ENCODE results near the gene CACNA1C.
A peak's percentile ranks its signal among the peaks of the same experiment; 100 is the strongest.

The CACNA1C gene

DNA sequence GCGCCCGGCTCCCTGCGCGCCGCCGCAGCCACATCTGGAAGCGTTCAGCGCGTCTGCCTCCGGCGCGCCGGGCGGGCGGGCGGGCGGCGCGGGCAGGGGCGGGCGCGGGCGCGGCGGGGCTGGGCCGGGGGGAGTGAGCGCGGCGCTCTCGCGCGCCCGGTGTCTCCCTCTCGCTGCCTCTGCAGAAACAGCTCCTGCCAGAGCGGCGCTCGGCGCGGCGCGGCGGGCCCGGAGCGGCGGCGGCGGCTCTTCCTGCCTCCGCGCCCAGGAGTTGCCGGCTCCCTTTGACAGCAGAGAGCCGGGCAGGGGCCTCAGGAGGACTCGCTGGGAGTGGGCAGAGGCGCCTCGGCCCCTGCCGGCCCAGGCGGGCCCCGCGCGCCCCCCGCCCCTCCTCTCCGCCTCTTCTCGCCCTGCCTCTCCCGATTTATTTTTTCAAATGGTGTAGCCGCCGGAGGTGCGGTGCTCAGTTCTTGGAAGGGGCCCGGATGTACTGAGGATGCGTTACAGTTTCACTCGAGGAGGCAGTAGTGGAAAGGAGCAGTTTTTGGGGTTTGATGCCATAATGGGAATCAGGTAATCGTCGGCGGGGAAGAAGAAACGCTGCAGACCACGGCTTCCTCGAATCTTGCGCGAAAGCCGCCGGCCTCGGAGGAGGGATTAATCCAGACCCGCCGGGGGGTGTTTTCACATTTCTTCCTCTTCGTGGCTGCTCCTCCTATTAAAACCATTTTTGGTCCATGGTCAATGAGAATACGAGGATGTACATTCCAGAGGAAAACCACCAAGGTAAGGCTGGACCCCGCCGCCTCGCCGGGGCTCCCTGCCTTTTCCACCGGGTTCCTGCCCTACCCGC lies at the start of gene CACNA1C:
Gene CACNA1C, plus strand, starts transcription at position 162 of the 853 bp plus-strand sequence. Its CDS starts 576 bp downstream, at position 738.
- H3K4me1 ChIP-seq (ENCODE audit: control insufficient read depth in 5 of 5, insufficient read depth in 5 of 5, low read length in 5 of 5) = peaks cover 0 to 17% (median 11%) of the 10 kb centered on the region in 5 donors
- H3K27me3 ChIP-seq (ENCODE audit: control insufficient read depth in 5 of 5, insufficient read depth in 4 of 5, low read length in 5 of 5) = peaks cover 23 to 50% (median 32%) of the 10 kb centered on the region in 5 donors

DNA sequence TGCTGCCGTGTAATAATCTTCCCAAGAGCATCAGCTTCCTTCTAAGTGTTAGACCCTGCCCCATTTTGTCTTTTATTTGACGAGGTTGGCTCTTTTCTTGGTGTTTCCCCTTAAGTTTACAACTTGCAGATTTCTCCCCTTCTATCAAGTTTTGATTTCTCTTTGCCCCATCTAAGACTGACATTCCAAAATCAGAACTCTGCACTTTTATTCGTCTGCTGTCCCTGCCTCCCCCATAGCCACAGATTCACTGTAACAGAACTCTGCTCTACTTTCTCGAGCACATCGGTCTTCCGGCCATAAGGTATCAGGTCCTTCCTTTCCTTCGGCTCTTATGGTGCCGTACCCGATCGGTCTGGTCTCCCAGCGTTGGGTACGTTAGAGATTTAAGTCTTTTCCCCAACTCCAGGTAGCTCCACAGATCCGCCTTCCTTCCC lies 49.1 kb upstream of the CACNA1C start:
- H3K36me3 ChIP-seq (ENCODE audit: control insufficient read depth in 5 of 5, insufficient read depth in 5 of 5, low read length in 5 of 5) = peaks cover 0 to 4% (median 0%) of the 10 kb centered on the region in 5 donors
- H3K9ac ChIP-seq (ENCODE audit: low read length in 5 of 5) = peak overlapping the region; percentile 89 to 96 (median 95)
- peak overlapping the region; percentile 93 to 100 (median 99) for H3K4me3 ChIP-seq (ENCODE audit: low read depth in 1 of 5, low read length in 5 of 5)
- H3K27ac ChIP-seq (ENCODE audit: low read depth, low read length) = peak overlapping the region; percentile 88
- H3K27me3 ChIP-seq (ENCODE audit: control insufficient read depth in 5 of 5, insufficient read depth in 4 of 5, low read length in 5 of 5) = no peaks in the 10 kb centered on the region
- no peaks in the 10 kb centered on the region for H3K9me3 ChIP-seq (ENCODE audit: control insufficient read depth in 5 of 5, low read length in 5 of 5)
- peaks cover 0 to 28% (median 21%) of the 10 kb centered on the region in 5 donors for H3K4me1 ChIP-seq (ENCODE audit: control insufficient read depth in 5 of 5, insufficient read depth in 5 of 5, low read length in 5 of 5)

More for the DNA sequence above, at the start of gene CACNA1C:
- Histone ChIP-seq H3K9ac (ENCODE audit: low read length in 5 of 5) (peak within 1 kb of the TSS in 1 of 5 donors; percentile 49), H3K4me3 (ENCODE audit: low read depth in 1 of 5, low read length in 5 of 5) (peak within 1 kb of the TSS; percentile 49 to 69 (median 62)), H3K9me3 (ENCODE audit: control insufficient read depth in 5 of 5, low read length in 5 of 5) (no peaks in the 10 kb centered on the region), H3K27ac (ENCODE audit: low read depth, low read length) (no peak within 1 kb of the TSS), H3K36me3 (ENCODE audit: control insufficient read depth in 5 of 5, insufficient read depth in 5 of 5, low read length in 5 of 5) (no peaks in the 10 kb centered on the region)

- Histone ChIP-seq H3K27ac (ENCODE audit: low read depth, low read length) (peak within 1 kb of the TSS; percentile 88), H3K36me3 (ENCODE audit: control insufficient read depth in 5 of 5, insufficient read depth in 5 of 5, low read length in 5 of 5) (peaks cover 0 to 4% (median 0%) of the 10 kb centered on the region in 5 donors)
Observed at GRCh38 chr12:2004113-2004929, 48.5 kb upstream of the CACNA1C start, which contains the start of gene DCP1B. DCP1B (minus strand) TSS chr12:2004457; CDS start chr12:2004431, 26 bp downstream.

GRCh38 chr12:2008677-2009076 lies 44.1 kb upstream of the CACNA1C start:
- Histone ChIP-seq H3K4me1 (ENCODE audit: control insufficient read depth in 5 of 5, insufficient read depth in 5 of 5, low read length in 5 of 5) (peaks cover 0 to 15% (median 8%) of the 10 kb centered on the region in 5 donors), H3K9ac (ENCODE audit: low read length in 5 of 5) (no peak overlapping the region), H3K27me3 (ENCODE audit: control insufficient read depth in 5 of 5, insufficient read depth in 4 of 5, low read length in 5 of 5) (no peaks in the 10 kb centered on the region), H3K9me3 (ENCODE audit: control insufficient read depth in 5 of 5, low read length in 5 of 5) (no peaks in the 10 kb centered on the region), H3K27ac (ENCODE audit: low read depth, low read length) (no peak overlapping the region), H3K4me3 (ENCODE audit: low read depth in 1 of 5, low read length in 5 of 5) (no peak overlapping the region), H3K36me3 (ENCODE audit: control insufficient read depth in 5 of 5, insufficient read depth in 5 of 5, low read length in 5 of 5) (no peaks in the 10 kb centered on the region)

More at GRCh38 chr12:2004113-2004929, 48.5 kb upstream of the CACNA1C start, which contains the start of gene DCP1B:
- Histone ChIP-seq H3K4me3 (ENCODE audit: low read depth in 1 of 5, low read length in 5 of 5) (peak within 1 kb of the TSS; percentile 93 to 100 (median 99)), H3K9ac (ENCODE audit: low read length in 5 of 5) (peak within 1 kb of the TSS; percentile 89 to 96 (median 95)), H3K9me3 (ENCODE audit: control insufficient read depth in 5 of 5, low read length in 5 of 5) (no peaks in the 10 kb centered on the region), H3K27me3 (ENCODE audit: control insufficient read depth in 5 of 5, insufficient read depth in 4 of 5, low read length in 5 of 5) (no peaks in the 10 kb centered on the region), H3K4me1 (ENCODE audit: control insufficient read depth in 5 of 5, insufficient read depth in 5 of 5, low read length in 5 of 5) (peaks cover 0 to 28% (median 21%) of the 10 kb centered on the region in 5 donors)

GRCh38 chr12:2009623-2010022 lies 43.2 kb upstream of the CACNA1C start:
- Histone ChIP-seq H3K9ac (ENCODE audit: low read length in 5 of 5) (no peak overlapping the region), H3K27me3 (ENCODE audit: control insufficient read depth in 5 of 5, insufficient read depth in 4 of 5, low read length in 5 of 5) (no peaks in the 10 kb centered on the region), H3K4me1 (ENCODE audit: control insufficient read depth in 5 of 5, insufficient read depth in 5 of 5, low read length in 5 of 5) (peaks cover 1 to 21% (median 4%) of the 10 kb centered on the region in 5 donors), H3K9me3 (ENCODE audit: control insufficient read depth in 5 of 5, low read length in 5 of 5) (no peaks in the 10 kb centered on the region), H3K36me3 (ENCODE audit: control insufficient read depth in 5 of 5, insufficient read depth in 5 of 5, low read length in 5 of 5) (no peaks in the 10 kb centered on the region), H3K27ac (ENCODE audit: low read depth, low read length) (no peak overlapping the region), H3K4me3 (ENCODE audit: low read depth in 1 of 5, low read length in 5 of 5) (no peak overlapping the region)

DNA sequence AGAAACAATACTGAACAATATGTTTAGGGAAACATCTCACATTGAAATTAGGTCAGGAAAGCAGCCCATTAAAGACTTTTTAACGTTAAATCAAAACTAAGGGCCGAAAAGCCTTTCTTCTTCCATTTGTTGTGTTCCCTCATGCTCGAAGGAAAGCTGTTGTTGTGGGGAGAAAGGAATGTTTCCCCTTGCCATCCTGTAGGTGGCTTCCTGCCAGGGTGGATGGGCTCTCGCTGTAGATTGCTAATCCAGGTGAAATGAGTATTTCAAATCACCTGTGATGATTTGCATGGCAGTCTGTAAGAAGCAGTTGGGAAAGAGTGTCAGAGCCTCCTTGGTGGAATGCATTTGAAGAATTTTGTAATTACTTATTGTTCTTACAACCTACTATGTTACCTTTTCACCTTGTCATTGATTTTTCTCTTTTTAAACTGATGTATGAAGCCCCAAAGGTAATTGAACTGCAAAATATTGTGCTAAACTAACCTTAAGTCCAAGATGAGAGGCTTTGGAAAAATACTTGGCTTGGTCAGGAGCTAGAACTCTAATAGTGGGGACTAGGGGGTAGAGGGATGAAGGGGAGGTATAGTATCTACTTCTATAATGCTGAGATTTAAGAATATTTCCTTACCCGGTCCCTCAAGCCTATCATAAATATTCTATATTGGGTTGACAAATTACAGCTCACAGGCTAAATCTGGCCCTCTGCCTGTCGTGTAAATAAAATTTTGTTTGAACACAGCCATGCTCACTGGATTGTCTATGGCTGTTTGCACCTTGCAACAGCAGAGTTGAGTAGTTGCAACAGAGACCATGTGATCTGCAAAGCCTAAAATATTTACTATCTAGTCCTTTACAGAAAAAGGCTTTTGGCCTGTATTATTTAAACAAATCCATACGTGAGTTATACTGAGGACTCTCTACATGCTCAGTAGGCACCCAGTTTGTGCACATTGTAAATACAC lies 40.9 kb upstream of the CACNA1C start:
- Histone ChIP-seq H3K4me1 (ENCODE audit: control insufficient read depth in 5 of 5, insufficient read depth in 5 of 5, low read length in 5 of 5) (peaks cover 0 to 24% (median 4%) of the 10 kb centered on the region in 5 donors), H3K4me3 (ENCODE audit: low read depth in 1 of 5, low read length in 5 of 5) (no peak overlapping the region), H3K27ac (ENCODE audit: low read depth, low read length) (no peak overlapping the region), H3K9ac (ENCODE audit: low read length in 5 of 5) (no peak overlapping the region), H3K9me3 (ENCODE audit: control insufficient read depth in 5 of 5, low read length in 5 of 5) (no peaks in the 10 kb centered on the region), H3K36me3 (ENCODE audit: control insufficient read depth in 5 of 5, insufficient read depth in 5 of 5, low read length in 5 of 5) (no peaks in the 10 kb centered on the region), H3K27me3 (ENCODE audit: control insufficient read depth in 5 of 5, insufficient read depth in 4 of 5, low read length in 5 of 5) (no peaks in the 10 kb centered on the region)

DNA sequence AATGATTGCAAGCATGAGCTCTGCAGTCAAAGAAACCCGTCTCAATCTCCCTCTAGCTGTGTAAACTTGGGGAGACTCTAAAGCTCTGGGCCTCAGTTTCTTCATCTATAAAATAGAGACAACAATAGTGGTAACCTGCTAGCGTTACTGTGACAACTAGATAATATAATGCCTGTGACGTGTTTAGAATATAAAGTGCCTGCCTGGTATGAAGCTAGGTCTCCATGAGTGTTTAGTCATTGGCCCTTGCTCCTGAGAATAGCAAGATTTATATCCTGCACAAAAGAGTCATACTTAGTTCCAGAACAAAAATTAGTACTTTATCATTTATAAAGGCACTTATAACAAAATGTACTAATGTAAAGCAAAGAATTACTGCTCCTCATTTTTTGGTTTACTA lies 39.7 kb upstream of the CACNA1C start:
- Histone ChIP-seq H3K4me1 (ENCODE audit: control insufficient read depth in 5 of 5, insufficient read depth in 5 of 5, low read length in 5 of 5) (peaks cover 0 to 33% (median 4%) of the 10 kb centered on the region in 5 donors), H3K4me3 (ENCODE audit: low read depth in 1 of 5, low read length in 5 of 5) (no peak overlapping the region), H3K27me3 (ENCODE audit: control insufficient read depth in 5 of 5, insufficient read depth in 4 of 5, low read length in 5 of 5) (no peaks in the 10 kb centered on the region), H3K9ac (ENCODE audit: low read length in 5 of 5) (no peak overlapping the region), H3K27ac (ENCODE audit: low read depth, low read length) (no peak overlapping the region), H3K9me3 (ENCODE audit: control insufficient read depth in 5 of 5, low read length in 5 of 5) (no peaks in the 10 kb centered on the region), H3K36me3 (ENCODE audit: control insufficient read depth in 5 of 5, insufficient read depth in 5 of 5, low read length in 5 of 5) (no peaks in the 10 kb centered on the region)

DNA sequence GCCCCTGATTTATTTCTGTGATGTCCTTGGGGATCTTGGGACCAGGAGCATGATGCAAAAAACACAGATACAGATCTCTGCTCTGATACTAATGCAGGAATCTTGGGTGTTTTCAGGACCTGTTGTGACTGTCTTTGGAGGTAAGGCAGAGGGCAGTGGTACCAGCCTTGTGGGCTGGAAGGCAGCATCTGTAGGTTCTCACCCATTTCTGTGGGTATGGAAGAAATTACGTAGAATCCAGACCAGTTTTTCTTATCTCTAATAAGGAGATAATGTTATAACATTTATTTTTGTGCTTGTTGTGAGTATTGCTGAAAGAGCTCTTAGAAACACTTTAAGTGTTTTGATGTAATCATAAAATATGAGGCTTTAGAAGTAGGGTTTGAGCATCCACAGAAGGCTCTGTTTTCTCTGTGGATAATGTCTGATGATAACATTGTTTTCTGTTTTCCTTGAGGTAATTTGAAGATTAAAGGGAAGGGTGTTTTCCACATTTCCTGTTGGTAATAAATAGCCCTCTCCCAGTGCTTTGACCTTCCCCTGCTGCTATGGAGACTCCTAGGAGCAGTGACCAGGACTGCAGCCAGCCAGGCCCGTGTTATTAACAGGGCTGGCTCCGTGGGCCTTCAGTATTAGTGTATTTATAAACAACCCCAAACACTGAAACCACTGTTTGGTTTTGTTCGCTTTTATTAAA lies 39.1 kb upstream of the CACNA1C start:
- H3K4me3 ChIP-seq (ENCODE audit: low read depth in 1 of 5, low read length in 5 of 5) = no peak overlapping the region
- peaks cover 0 to 38% (median 4%) of the 10 kb centered on the region in 5 donors for H3K4me1 ChIP-seq (ENCODE audit: control insufficient read depth in 5 of 5, insufficient read depth in 5 of 5, low read length in 5 of 5)
- H3K36me3 ChIP-seq (ENCODE audit: control insufficient read depth in 5 of 5, insufficient read depth in 5 of 5, low read length in 5 of 5) = no peaks in the 10 kb centered on the region
- H3K9ac ChIP-seq (ENCODE audit: low read length in 5 of 5) = no peak overlapping the region
- H3K9me3 ChIP-seq (ENCODE audit: control insufficient read depth in 5 of 5, low read length in 5 of 5) = no peaks in the 10 kb centered on the region
- H3K27ac ChIP-seq (ENCODE audit: low read depth, low read length) = no peak overlapping the region
- no peaks in the 10 kb centered on the region for H3K27me3 ChIP-seq (ENCODE audit: control insufficient read depth in 5 of 5, insufficient read depth in 4 of 5, low read length in 5 of 5)
